ENCODE data around the gene NODAL. TPM values are rescaled to one million over a fixed set of nuclear protein-coding genes. Genes with fewer than 3 reads are reported as not detected.

NODAL gene
- total RNA-seq = not detected in 2 replicates

GRCh38 chr10:70441161-70441894, at the start of gene NODAL:
TSS of gene NODAL (minus strand) at chr10:70441681. CDS start at chr10:70441667, 14 bp downstream.

GRCh38 chr10:70478191-70479164, 37.0 kb upstream of the NODAL start, which contains the start of gene PALD1:
TSS of gene PALD1 (plus strand) at chr10:70478767. CDS start at chr10:70525952, 47,185 bp downstream.

GRCh38 chr10:70404036-70404786, 37.3 kb downstream of the NODAL start, which contains the start of gene EIF4EBP2:
TSS of gene EIF4EBP2 (plus strand) at chr10:70404145. CDS start at chr10:70404402, 257 bp downstream.

Other genes with a start within 250 kb of the NODAL start
- 76.9 and 146 TPM in 2 replicates for gene PPA1, start 208.3 kb downstream of the NODAL start, total RNA-seq
- gene NPFFR1, start 157.7 kb downstream of the NODAL start, total RNA-seq = not detected in 2 replicates
- gene LRRC20, start 59.1 kb downstream of the NODAL start, total RNA-seq = 11.9 and 15.2 TPM in 2 replicates
- gene EIF4EBP2, start 37.5 kb downstream of the NODAL start, total RNA-seq = 38.7 and 52.6 TPM in 2 replicates
- 0.12 and 3.7 TPM in 2 replicates for gene PALD1, start 37.1 kb upstream of the NODAL start, total RNA-seq
- not detected in 2 replicates for gene PRF1, start 161.1 kb upstream of the NODAL start, total RNA-seq
- gene ADAMTS14, start 230.8 kb upstream of the NODAL start, total RNA-seq = 0.17 and 1.1 TPM in 2 replicates